GM18511 (cell line): Measurements from ENCODE around the gene ZNF550.
"Not testable (repeated sequence)": the region's sequence is repeated elsewhere in the genome, so short reads cannot be mapped to it uniquely, and the experiment has no call there.

Source experiments
- ATAC-seq: cut with Tn5 transposase; IDR thresholded peaks from one replicate; pipeline ENCODE4 v1.9.1; 2021; ENCODE audit warnings: mild to moderate bottlenecking, moderate library complexity; ENCODE audit not compliant: unreplicated experiment

Gene ZNF550

GRCh38 chr19:57537953-57538547 lies 21.6 kb downstream of the ZNF550 start:
- ATAC-seq, result no peak

GRCh38 chr19:57527136-57527881 lies 32.4 kb downstream of the ZNF550 start, which contains the start of gene ZNF549:
Gene ZNF549, plus strand, starts transcription at chr19:57527356. Its CDS starts 218 bp downstream, at chr19:57527574.
- ATAC-seq, result peak; percentile 100

- not testable (repeated sequence) for ATAC-seq
Observed at GRCh38 chr19:57518021-57518420, 41.6 kb downstream of the ZNF550 start.

- ATAC-seq, result no peak
Observed at GRCh38 chr19:57515255-57515654, 44.4 kb downstream of the ZNF550 start.

GRCh38 chr19:57512845-57513244 lies 46.8 kb downstream of the ZNF550 start:
- ATAC-seq, result no peak

- no peak for ATAC-seq
Observed at GRCh38 chr19:57511484-57511883, 48.2 kb downstream of the ZNF550 start.

GRCh38 chr19:57506163-57506562 lies 53.5 kb downstream of the ZNF550 start:
- ATAC-seq, result no peak

GRCh38 chr19:57500400-57500799 lies 59.3 kb downstream of the ZNF550 start:
- not testable (repeated sequence) for ATAC-seq

- peak; percentile 100 for ATAC-seq
Observed at GRCh38 chr19:57499680-57500395, 59.8 kb downstream of the ZNF550 start, which contains the start of gene ZNF773. Gene ZNF773, plus strand, starts transcription at chr19:57499938. Its CDS starts 143 bp downstream, at chr19:57500081.

GRCh38 chr19:57499332-57499679 lies 60.4 kb downstream of the ZNF550 start:
- ATAC-seq, result not testable (repeated sequence)

GRCh38 chr19:57488299-57488644 lies 71.4 kb downstream of the ZNF550 start:
- not testable (repeated sequence) for ATAC-seq

GRCh38 chr19:57487477-57488298 lies 72.0 kb downstream of the ZNF550 start, which contains the start of gene ZNF419:
Gene ZNF419, plus strand, starts transcription at chr19:57487750. Its CDS starts 201 bp downstream, at chr19:57487951.
- peak; percentile 100 for ATAC-seq
